HEK293 (cell line): Measurements from ENCODE around the gene ELOVL5.

Experiments used
- ZNF302 ChIP-seq: fragments of 450-650 bp; formaldehyde crosslinking; IDR thresholded peaks from 2 replicates; pipeline ENCODE4 v1.5.1; 2016; ENCODE audit warnings: missing biosample characterization, missing genetic modification characterization, low read depth
- ZNF677 ChIP-seq: fragments of 450-650 bp; IDR thresholded peaks from 2 replicates; pipeline ENCODE4 v1.5.0; 2018; ENCODE audit warnings: missing biosample characterization, mild to moderate bottlenecking, missing genetic modification characterization, moderate library complexity
- TF ChIP-seq, protein P1 (sequence below): fragments of 450-650 bp; formaldehyde crosslinking; conservative IDR thresholded peaks from 2 replicates; pipeline ENCODE4 v1.5.1; 2016; ENCODE audit warnings: low read depth, missing biosample characterization, missing genetic modification characterization

DNA sequence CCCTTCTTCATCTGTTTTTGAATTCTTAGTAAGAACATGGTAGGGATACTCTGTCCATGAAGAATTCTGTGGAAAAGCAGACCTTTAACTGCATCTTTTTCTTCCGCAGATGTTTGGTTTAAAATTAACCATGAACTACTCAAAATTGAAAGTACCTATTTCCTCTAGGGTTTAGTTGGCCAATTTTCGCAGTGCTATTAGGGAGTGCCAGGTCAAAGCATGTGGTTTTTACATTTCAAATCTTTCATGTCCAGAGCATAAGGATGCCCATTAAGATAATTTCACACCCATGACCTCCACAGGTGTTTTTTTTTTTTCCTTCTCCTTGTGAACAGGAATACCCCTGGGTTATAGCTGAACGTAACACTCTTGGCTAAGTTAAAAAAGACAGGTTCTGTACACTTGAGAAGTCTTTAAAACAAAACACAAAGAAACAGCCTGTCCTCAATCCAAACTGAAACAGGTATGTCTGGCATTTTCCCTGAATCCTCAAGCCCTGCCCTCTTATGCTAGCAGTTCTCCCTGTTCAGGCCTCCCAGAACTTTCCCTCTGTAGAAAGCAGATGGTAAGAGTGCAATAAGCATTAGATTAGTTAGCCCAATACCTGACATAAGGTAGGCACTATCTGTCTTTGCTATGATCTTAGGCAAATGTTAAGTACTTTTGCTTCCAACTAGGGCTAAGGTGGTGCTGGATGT, 67.1 kb downstream of the ELOVL5 start:
- TF ChIP-seq ZNF677 (no peak), ZNF302 (no peak)
- TF ChIP-seq, protein P1, sequence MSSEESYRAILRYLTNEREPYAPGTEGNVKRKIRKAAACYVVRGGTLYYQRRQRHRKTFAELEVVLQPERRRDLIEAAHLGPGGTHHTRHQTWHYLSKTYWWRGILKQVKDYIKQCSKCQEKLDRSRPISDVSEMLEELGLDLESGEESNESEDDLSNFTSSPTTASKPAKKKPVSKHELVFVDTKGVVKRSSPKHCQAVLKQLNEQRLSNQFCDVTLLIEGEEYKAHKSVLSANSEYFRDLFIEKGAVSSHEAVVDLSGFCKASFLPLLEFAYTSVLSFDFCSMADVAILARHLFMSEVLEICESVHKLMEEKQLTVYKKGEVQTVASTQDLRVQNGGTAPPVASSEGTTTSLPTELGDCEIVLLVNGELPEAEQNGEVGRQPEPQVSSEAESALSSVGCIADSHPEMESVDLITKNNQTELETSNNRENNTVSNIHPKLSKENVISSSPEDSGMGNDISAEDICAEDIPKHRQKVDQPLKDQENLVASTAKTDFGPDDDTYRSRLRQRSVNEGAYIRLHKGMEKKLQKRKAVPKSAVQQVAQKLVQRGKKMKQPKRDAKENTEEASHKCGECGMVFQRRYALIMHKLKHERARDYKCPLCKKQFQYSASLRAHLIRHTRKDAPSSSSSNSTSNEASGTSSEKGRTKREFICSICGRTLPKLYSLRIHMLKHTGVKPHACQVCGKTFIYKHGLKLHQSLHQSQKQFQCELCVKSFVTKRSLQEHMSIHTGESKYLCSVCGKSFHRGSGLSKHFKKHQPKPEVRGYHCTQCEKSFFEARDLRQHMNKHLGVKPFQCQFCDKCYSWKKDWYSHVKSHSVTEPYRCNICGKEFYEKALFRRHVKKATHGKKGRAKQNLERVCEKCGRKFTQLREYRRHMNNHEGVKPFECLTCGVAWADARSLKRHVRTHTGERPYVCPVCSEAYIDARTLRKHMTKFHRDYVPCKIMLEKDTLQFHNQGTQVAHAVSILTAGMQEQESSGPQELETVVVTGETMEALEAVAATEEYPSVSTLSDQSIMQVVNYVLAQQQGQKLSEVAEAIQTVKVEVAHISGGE (tag by site-specific recombination) = no peak
